Cardiac muscle cell (in vitro differentiated cells and primary cell): Measurements from ENCODE around the gene ZDHHC7. TPM values are rescaled to one million over a fixed set of nuclear protein-coding genes. Genes with fewer than 3 reads are reported as not detected.
"Not testable (repeated sequence)": the region's sequence is repeated elsewhere in the genome, so short reads cannot be mapped to it uniquely, and the experiment has no call there.

ENCODE experiments used
- DNase-seq, 2 donors: peaks; one replicate each; pipeline versions ENCODE4 v3.0.0 to v3.0.0-alpha.2; 2010 to 2017; ENCODE audit warnings: low read depth in 1 of 2, low spot score in 1 of 2
- H3K27ac ChIP-seq: fragments of 200-600 bp; sonication (generic); 2 replicates; pipeline ENCODE4 v1.5.1; 2016
- H3K27me3 ChIP-seq: fragments of 200-600 bp; sonication (generic); 2 replicates; pipeline ENCODE4 v1.6.0; 2016; ENCODE audit warnings: control low read depth
- H3K36me3 ChIP-seq: fragments of 200-600 bp; sonication (generic); 2 replicates; pipeline ENCODE4 v1.5.1; 2016; ENCODE audit warnings: control low read depth
- H3K4me1 ChIP-seq: fragments of 200-600 bp; sonication (generic); 2 replicates; pipeline ENCODE4 v1.8.1; 2017; ENCODE audit warnings: low read depth, mild to moderate bottlenecking, mixed run types
- H3K4me3 ChIP-seq: fragments of 200-600 bp; sonication (generic); 2 replicates; pipeline ENCODE4 v1.5.1; 2016; ENCODE audit warnings: mild to moderate bottlenecking
- H3K9me3 ChIP-seq: fragments of 200-600 bp; sonication (generic); 2 replicates; pipeline ENCODE4 v1.5.1; 2017; ENCODE audit warnings: low read depth, mild to moderate bottlenecking, control low read depth
- CTCF ChIP-seq: IDR thresholded peaks from 2 replicates; pipeline ENCODE4 v1.5.1; 2012; ENCODE audit warnings: low read depth, mild to moderate bottlenecking, low read length
- polyA plus RNA-seq: library from polyadenylated mRNA; unstranded; fragments of >200 nt; fragmentation: Nextera tagmentation; extraction: Ambion mirVana; gene quantifications from 2 replicates; pipeline ENCODE4 v1.2.1, GENCODE V29; 2016
- total RNA-seq: library from RNA; depleted of rRNA; stranded (reverse); fragments of >200 nt; gene quantifications from 2 replicates; pipeline ENCODE4 v1.2.3, GENCODE V29; 2016

Gene ZDHHC7
- total and polyA plus RNA-seq, 2 experiments from 2014 or later: 57.8 to 70.1 TPM

GRCh38 chr16:85036236-85037049 lies 25.1 kb upstream of the ZDHHC7 start:
- Histone ChIP-seq H3K27me3 (no peaks in the 10 kb centered on the region), H3K36me3 (no peaks in the 10 kb centered on the region), H3K27ac (no peak overlapping the region), H3K4me1 (no peaks in the 10 kb centered on the region), H3K9me3 (no peaks in the 10 kb centered on the region), H3K4me3 (no peak overlapping the region)
- peak in 1 of 2 donors; percentile 52 for DNase-seq
- TF ChIP-seq CTCF: no peak

- Histone ChIP-seq H3K4me1 (no peaks in the 10 kb centered on the region), H3K4me3 (no peak overlapping the region), H3K9me3 (no peaks in the 10 kb centered on the region), H3K27ac (no peak overlapping the region), H3K27me3 (no peaks in the 10 kb centered on the region), H3K36me3 (no peaks in the 10 kb centered on the region)
- no peak for TF ChIP-seq CTCF
- no peak for DNase-seq
Observed at GRCh38 chr16:85034591-85035433, 23.5 kb upstream of the ZDHHC7 start.

- no peak for TF ChIP-seq CTCF
- no peak for DNase-seq
Observed at GRCh38 chr16:85033171-85033570, 21.8 kb upstream of the ZDHHC7 start.

GRCh38 chr16:85032187-85032586 lies 20.9 kb upstream of the ZDHHC7 start:
- not testable (repeated sequence) for H3K4me1 ChIP-seq, H3K27ac ChIP-seq, H3K4me3 ChIP-seq, H3K9me3 ChIP-seq, H3K36me3 ChIP-seq, DNase-seq, H3K27me3 ChIP-seq

More at GRCh38 chr16:85033171-85033570, 21.8 kb upstream of the ZDHHC7 start:
- Histone ChIP-seq H3K27ac (no peak overlapping the region), H3K27me3 (no peaks in the 10 kb centered on the region), H3K36me3 (no peaks in the 10 kb centered on the region), H3K9me3 (no peaks in the 10 kb centered on the region), H3K4me3 (no peak overlapping the region), H3K4me1 (no peaks in the 10 kb centered on the region)

GRCh38 chr16:85031451-85031850 lies 20.1 kb upstream of the ZDHHC7 start:
- Histone ChIP-seq H3K4me3 (no peak overlapping the region), H3K4me1 (peaks cover 6% of the 10 kb centered on the region), H3K27me3 (no peaks in the 10 kb centered on the region), H3K36me3 (no peaks in the 10 kb centered on the region), H3K9me3 (no peaks in the 10 kb centered on the region), H3K27ac (no peak overlapping the region)
- no peak for DNase-seq
- TF ChIP-seq CTCF: no peak

- Histone ChIP-seq H3K36me3 (no peaks in the 10 kb centered on the region), H3K27me3 (no peaks in the 10 kb centered on the region), H3K9me3 (no peaks in the 10 kb centered on the region), H3K4me1 (peaks cover 6% of the 10 kb centered on the region), H3K4me3 (no peak overlapping the region), H3K27ac (no peak overlapping the region)
- TF ChIP-seq CTCF: no peak
- DNase-seq: no peak
Observed at GRCh38 chr16:85029981-85030401, 18.7 kb upstream of the ZDHHC7 start.
